Stimulated activated CD8-positive, alpha-beta memory T cell treated with anti-CD3 and anti-CD28 coated beads, Interleukin-4, amount 100 ng/mL, for 48 hours (primary cell): ENCODE data around the gene CTNNAL1.
"Not testable (repeated sequence)": the region's sequence is repeated elsewhere in the genome, so short reads cannot be mapped to it uniquely, and the experiment has no call there.

Experiments used
- DNase-seq: peaks from one replicate; pipeline ENCODE4 v3.0.0-alpha.2; 2020

Gene CTNNAL1

DNA sequence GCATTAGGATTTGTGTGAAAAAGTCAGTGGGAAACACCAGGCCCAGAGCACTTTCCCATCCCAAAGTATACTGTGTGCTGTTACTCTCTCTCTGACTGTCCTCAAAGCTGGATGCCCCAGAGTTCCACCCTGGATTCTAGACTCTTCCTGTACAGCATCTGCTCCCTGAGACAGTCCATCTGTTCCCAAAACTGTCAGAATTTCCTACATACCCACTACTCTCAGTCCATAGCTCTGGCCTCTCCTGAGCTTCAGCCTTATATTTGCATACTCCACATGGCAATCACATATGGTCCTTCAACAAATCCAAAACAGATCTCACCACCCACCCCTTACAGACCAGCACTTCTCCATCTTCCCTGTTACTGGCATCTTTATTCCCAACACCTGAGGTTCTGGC lies 88.8 kb downstream of the CTNNAL1 start:
- no peak for DNase-seq

GRCh38 chr9:108921200-108921599 lies 92.1 kb downstream of the CTNNAL1 start:
- DNase-seq, result no peak

- DNase-seq, result not testable (repeated sequence)
Measured at GRCh38 chr9:108920401-108920800, 92.9 kb downstream of the CTNNAL1 start.

DNA sequence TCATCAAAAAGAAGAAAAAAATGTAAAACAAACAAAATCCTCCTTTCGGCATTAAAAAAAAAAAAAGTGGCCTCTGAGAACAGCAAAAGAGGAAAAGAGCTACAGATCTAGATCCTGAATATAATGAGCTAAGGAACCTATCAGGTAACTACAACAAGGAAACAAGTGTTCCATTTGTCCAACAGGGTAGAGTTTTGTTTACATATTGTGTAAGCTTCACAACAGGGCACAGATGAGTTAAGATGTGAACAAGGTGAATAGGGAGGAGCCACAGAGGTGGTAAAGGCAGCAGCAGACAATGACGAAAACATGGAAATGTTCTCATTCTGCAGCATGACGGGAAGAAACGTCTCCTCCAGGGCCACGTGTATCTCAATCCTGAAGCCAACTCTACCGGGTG lies 93.8 kb downstream of the CTNNAL1 start:
- no peak for DNase-seq

GRCh38 chr9:108913391-108913790 lies 99.9 kb downstream of the CTNNAL1 start:
- DNase-seq, result no peak

GRCh38 chr9:108911820-108912219 lies 101.5 kb downstream of the CTNNAL1 start:
- DNase-seq, result no peak

GRCh38 chr9:108910914-108911313 lies 102.4 kb downstream of the CTNNAL1 start:
- no peak for DNase-seq

- DNase-seq, result no peak
Measured at GRCh38 chr9:108910402-108910801, 102.9 kb downstream of the CTNNAL1 start.

GRCh38 chr9:108905494-108905893 lies 107.8 kb downstream of the CTNNAL1 start:
- no peak for DNase-seq

DNA sequence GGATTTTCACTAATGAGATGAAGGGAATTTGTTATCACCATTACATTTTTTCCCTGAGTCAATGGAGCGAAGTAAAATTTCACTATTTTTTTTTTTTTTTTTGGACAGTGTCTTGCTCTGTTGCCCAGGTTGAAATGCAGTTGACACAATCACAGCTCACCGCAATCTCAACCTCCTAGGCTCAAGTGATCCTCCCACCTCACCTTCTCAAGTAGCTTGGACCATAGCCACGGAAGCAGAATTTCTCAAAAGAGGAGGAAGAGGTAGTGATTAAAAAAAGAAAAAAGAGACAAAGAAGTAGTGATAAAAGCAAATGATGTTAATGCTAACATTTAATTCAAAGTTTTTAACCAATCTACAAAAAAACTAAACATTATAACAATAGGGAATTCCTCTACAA lies 109.1 kb downstream of the CTNNAL1 start:
- no peak for DNase-seq

GRCh38 chr9:108903420-108904103 lies 109.7 kb downstream of the CTNNAL1 start:
- no peak for DNase-seq

DNA sequence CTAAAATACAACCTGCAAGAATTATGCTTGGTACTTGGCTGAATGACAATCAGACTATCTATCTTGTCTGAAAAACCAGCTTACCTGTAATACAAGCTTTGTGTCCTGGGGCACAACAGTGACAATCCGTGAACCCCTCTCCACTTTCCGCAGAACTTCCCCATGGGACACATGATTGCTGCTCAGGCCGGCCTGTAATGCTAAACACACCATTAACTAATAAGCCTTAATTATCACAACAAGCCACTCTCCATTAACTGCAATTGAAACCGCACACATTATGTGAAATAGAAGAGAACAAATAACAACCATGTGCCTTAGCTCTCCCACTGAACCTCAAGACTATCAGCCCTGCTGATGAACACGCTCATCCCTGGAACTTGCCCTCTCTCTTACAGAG lies 113.1 kb downstream of the CTNNAL1 start:
- no peak for DNase-seq

DNA sequence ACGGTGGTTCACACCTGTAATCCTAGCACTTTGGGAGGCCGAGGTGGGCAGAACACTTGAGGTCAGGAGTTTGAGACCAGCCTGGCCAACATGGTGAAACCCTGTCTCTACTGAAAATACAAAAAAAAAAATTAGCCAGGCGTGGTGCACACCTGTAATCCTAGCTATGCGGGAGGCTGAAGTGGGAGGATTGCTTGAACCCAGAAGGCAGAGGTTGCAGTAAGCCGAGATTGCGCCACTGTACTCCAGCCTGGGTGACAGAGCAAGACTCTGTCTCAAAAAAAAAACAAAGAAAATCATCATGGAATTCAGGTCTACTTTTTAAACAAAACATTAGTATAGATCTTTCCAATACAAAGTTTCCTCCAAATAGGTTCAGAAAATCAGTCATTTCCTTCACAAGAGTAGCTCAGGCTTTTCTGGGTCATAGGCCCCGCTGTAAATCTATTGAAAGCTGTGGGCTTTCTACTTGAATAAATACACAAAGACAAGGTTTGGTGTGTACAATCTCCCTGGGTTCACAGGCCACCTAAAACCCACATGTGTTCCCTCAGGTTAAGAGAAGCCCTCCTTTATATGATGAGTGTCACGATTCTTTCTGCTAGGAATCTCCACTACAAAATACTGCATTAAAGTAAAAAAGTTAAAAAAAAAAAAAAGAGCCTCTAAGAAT lies 114.1 kb downstream of the CTNNAL1 start:
- DNase-seq, result not testable (repeated sequence)

GRCh38 chr9:108897324-108898096 lies 115.8 kb downstream of the CTNNAL1 start:
- DNase-seq, result no peak

GRCh38 chr9:108894225-108894997 lies 118.9 kb downstream of the CTNNAL1 start:
- DNase-seq, result no peak
